RCC 7860 (cell line): Measurements from ENCODE around the gene RAB3A.
A peak's percentile ranks its signal among the peaks of the same experiment; 100 is the strongest.
"Not testable (repeated sequence)": the region's sequence is repeated elsewhere in the genome, so short reads cannot be mapped to it uniquely, and the experiment has no call there.

ENCODE experiments used
- DNase-seq: peaks from one replicate; pipeline ENCODE4 v3.0.0-alpha.2; 2015; ENCODE audit warnings: low spot score
- FAIRE-seq: peaks from 2 replicates; lab custom pipeline; 2012; peaks lifted over from hg19 to GRCh38; lab: Jason Lieb, UNC

RAB3A gene

DNA sequence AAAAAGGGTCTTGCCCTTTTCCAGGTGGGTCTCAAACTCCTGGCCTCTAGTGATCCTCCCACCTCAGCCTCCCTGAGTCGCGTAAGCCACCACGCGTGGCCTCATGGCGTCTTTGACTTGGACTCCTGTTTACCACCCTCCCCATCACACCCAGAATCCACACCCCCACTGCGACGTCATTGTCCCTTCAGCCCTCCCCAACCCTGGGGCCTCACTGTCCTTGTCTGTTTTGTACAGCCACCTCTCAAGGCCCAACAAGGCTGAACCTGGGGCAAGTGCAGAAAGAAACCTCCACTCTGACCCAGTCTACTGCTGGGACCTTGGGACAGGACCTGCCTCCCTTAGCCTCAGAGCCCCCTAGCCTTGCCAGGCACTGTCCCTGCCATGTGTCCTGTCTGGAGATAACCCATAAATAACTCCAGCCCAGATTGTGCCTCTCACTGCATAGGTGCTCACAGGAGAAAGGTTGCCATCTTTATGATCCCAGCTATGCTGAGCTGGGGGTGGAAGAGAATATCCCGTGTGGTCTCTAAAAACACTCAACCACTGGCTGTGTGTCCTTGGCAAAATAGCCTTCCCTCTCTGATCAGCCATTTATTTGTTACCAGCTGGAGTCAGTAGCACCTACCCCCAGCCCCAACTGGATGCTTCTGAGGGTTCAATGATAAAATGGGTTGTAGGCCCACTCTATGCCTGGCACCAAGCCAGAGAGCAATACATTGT, 32.1 kb downstream of the RAB3A start:
- no peak for FAIRE-seq

DNA sequence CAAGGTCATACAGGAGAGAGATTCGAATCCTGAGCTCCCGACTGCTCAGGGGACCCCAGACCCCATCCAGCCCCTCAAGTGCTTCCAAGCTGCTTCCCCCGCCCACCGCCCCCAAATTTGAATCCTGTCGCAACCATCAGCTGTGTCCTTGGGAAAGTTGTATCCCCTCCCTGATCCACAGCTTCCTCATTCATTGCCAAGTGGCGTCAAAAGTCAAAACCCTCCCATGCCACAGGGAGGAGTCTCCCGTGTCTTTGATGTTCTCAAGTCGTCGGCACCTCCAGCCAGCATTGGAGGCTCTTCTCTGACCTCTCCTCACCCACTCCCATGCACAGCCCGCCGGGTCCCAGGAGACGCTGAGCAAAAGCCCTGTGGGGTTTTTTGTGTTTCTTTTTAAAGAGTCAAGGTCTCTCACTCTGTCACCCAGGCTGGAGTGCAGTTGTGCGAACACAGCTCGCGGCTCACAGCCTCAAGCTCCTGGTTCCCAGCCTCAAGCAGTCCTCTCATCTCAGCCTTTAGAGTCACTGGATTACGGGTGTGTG, 33.1 kb downstream of the RAB3A start:
- DNase-seq: no peak
- FAIRE-seq: no peak

More for the DNA sequence above, 32.1 kb downstream of the RAB3A start:
- no peak for DNase-seq

DNA sequence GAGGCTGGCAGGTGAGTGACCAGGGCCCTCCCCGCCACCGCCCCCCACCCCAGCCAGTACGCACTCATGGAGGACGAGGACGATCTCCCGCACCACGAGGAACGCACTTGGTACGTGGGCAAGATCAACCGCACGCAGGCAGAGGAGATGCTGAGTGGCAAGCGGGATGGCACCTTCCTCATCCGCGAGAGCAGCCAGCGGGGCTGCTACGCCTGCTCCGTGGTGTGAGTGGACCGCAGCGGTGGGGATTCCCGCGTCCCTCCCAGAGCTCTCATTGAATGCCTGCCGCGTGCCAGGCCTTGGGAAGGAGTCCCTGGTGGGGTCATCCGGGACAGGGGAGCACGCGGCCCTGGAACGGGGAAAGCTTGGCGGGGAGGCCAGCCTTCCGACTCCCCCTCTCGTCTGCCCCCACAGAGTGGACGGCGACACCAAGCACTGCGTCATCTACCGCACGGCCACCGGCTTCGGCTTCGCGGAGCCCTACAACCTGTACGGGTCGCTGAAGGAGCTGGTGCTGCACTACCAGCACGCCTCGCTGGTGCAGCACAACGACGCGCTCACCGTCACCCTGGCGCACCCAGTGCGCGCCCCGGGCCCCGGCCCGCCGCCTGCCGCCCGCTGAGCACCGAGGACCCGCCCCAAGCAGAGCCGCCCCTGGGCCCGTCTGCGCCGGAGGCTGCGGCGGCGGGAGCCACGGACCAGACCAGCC, 35.0 kb downstream of the RAB3A start:
- FAIRE-seq: no peak
- no peak for DNase-seq

DNA sequence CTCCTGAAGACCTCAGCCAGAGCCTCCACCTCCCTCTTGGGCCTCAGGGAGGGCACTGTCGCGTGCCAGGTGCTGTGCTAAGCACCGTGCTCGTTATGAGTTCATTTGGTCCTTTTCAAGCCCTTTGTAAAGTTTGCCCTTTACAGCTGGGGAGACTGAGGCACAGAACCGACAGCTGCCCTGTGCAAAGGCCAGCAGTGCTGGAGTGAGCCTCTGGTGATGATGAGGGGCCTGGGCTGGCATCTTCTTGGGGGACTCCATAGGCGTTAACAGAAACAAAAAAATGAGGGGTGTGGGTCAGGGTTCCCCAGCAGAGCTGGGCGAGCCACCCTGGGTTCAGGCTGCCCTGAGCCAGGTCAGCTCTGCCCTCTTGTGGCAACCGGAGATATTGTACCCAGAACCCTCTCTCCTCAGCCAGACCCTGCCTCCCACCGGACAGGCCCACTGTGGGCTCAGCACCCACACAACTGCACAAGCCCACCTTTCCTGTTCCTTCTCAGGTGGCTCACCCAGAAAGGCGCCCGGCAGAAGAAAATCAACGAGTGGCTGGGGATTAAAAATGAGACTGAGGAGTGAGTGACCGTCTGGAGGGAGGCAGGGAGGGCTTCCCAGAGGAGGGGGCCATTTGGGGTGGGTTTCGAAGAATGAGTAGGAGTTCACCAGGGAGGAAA, 35.7 kb downstream of the RAB3A start:
- DNase-seq: no peak
- no peak for FAIRE-seq

DNA sequence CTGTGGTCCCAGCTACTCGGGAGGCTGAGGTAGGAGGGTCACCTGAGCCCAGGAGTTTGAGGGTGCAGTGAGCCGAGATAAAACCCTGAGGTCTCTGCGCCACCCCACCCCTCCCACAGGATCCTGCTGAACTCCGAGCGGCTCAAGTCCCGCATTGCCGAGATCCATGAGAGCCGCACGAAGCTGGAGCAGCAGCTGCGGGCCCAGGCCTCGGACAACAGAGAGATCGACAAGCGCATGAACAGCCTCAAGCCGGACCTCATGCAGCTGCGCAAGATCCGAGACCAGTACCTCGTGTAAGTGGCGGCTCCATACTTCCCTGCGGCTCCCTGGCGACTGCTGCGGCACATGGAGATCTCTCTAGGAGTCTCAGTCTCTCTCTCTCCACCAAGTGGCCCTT, 36.8 kb downstream of the RAB3A start:
- no peak for FAIRE-seq
- no peak for DNase-seq

DNA sequence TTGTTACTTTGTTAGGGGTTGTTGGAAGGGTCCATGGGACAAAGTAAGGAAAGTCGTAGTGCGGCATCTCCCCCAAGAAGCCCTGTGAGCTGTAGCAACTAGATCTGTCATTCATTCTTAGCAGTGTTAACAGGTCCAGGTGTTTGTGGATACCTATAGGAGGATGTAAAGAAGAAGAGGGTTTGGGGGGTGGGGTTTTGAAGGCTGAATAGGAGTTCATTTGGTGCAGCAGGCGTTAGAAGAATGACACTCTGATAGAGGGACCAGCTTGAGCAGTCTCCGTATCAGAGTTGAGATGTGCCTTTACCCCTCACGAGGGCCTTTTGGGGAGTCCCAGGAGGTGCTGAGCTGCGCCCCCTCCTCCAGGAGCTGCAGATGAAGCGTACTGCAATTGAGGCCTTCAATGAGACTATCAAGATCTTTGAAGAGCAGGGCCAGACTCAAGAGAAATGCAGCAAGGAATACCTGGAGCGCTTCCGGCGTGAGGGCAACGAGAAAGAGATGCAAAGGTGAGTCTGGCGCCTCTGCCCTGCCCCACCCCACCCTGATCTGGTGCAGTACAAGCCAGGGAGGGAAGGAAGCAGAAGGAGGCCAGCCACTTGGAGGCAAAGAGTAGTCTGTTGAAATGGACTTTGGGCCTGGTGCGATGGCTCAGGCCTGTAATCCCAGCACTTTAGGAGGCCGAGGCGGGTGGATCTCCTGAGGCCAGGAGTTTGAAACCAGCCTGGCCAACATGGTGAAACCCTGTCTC, 37.9 kb downstream of the RAB3A start:
- DNase-seq (no peak), FAIRE-seq (no peak)

DNA sequence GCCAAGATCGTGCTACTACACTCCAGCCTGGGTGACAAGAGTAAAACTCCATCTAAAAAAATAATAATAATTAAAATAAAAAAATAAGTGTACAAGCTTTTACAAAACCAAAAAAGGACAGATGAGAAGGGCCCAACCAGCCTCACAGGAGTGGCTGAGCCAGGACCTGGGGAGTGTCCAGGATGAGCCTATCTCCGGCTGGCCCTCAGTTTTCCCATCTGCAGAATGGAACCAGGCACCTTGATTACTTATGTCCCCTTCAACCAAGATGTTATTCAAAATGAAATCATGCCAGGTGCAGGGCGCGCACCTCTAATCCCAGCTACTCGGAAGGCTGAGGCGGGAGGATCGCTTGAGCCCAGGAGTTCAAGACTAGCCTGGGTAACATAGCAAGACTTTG, 39.8 kb downstream of the RAB3A start:
- FAIRE-seq: no peak
- no peak for DNase-seq

DNA sequence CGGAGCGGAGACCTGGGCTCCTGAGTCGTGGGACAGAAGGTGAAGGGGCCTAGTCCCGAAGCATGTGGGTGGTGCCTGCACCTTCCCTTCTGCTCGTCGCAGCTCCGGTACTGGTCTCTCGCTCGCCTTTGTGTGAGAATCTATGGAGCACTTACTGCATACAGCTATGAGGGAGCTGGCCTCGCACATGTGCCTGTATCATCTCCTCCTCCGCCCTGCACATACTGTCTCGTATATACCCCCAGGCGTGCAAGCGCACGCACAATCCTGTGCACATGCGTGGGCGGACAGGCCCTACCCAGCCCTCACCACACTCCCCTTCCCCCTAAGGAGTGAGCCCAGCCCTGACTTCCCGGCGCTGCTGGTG, 42.2 kb downstream of the RAB3A start:
- DNase-seq (no peak), FAIRE-seq (no peak)

DNA sequence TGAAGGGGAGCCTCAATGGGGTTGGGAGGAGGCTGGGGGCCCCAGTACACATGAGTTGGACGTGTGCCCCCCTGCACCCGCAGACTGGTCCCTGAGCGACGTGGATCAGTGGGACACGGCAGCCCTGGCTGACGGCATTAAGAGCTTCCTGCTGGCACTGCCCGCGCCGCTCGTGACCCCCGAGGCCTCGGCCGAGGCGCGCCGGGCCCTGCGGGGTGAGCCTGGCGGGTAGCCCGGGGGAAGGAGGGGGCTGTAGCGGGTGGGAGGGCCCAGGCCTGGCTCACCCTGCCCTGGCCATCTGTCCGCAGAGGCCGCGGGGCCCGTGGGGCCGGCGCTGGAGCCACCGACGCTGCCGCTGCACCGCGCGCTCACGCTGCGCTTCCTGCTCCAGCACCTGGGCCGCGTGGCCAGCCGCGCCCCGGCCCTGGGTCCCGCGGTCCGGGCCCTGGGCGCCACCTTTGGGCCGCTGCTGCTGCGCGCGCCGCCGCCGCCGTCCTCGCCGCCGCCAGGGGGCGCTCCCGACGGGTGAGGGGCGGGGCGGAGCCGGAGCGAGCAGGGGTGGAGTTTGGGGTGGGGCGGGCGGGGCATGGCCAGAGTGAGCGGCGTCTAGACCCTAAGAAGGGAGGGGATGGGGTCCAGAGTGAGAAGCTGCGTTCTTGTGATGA, 42.7 kb downstream of the RAB3A start:
- FAIRE-seq (no peak), DNase-seq (peak; percentile 17)

DNA sequence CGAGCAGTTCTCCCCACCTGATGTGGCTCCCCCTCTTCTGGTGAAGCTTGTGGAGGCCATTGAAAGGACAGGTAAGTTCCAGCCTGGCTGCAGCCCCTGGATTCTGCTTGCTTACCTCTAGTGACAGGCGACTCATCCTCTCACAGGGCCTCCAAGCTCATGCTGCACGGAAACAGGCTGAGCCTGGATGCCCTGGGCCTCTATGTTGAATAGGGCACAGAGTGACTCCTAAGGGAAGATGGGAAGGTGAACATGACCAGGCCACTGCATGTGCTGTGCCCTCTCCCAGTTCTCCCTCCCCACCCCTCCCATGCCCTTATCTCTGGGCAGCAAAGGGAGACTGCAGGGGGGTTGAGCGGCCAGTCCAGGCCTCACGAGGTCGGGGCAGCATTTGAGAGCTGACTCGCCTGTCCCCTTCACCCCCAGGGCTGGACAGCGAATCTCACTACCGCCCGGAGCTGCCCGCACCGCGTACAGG, 43.3 kb downstream of the RAB3A start:
- DNase-seq (no peak), FAIRE-seq (no peak)

DNA sequence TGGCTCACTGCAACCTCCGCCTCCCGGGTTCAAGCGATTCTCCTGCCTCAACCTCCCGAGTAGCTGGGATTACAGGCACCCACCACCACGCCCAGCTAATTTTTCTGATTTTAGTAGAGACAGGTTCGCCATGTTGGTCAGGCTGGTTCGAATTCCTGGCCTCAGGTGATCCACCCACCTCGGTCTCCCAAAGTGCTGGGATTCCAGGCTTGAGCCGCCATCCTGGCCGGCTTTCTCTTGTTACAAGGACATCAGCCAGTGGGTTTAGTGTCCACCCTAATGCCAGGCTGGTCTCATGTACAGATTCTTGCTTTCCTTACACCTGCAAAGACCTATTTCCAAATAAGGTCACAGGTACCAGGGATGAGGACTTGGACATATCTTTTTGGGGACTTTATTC, 44.0 kb downstream of the RAB3A start:
- FAIRE-seq: no peak

DNA sequence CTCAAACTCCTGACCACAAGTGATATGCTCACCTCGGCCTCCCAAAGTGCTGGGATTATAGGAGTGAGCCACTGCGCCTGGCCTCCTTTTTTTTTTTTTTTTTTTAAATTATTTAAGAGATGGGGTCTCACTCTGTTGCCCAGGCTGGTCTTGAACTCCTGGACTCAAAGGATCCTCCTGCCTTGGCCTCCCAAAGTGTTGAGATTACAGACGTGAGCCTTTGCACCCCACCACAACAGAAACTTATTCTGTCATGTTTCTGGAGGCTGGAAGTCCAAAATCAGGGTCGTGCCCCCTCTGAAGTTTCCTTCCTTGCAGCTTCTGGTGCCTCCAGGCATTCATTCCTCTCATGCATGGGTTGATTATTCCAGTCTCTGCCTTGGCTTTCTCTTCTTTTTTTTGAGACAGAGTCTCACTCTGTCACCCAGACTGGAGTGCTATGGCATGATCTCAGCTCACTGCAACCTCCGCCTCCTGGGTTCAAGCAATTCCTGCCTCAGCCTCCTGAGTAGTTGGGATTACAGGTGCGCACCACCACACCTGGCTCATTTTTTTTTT, 44.7 kb downstream of the RAB3A start:
- not testable (repeated sequence) for DNase-seq, FAIRE-seq

More for the DNA sequence above, 44.0 kb downstream of the RAB3A start:
- DNase-seq: no peak

DNA sequence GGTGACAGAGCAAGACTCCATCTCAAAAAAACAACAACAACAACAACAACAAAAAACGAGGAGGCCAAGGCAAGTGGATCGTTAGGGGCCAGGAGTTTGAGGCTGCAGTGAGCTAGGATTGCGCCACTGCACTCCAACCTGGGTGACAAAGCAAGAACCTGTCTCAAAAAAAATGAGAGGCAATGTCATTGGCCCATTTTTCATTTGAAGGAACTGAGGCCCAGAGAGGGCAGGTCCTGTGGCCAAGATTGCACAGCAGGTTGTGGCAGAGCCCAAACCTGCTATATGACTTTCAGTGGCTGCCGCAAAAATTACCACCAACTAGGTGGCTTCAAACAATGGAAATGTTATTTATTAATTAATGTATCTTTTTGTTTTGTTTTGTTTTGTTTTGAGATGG, 45.4 kb downstream of the RAB3A start:
- FAIRE-seq (no peak), DNase-seq (no peak)

DNA sequence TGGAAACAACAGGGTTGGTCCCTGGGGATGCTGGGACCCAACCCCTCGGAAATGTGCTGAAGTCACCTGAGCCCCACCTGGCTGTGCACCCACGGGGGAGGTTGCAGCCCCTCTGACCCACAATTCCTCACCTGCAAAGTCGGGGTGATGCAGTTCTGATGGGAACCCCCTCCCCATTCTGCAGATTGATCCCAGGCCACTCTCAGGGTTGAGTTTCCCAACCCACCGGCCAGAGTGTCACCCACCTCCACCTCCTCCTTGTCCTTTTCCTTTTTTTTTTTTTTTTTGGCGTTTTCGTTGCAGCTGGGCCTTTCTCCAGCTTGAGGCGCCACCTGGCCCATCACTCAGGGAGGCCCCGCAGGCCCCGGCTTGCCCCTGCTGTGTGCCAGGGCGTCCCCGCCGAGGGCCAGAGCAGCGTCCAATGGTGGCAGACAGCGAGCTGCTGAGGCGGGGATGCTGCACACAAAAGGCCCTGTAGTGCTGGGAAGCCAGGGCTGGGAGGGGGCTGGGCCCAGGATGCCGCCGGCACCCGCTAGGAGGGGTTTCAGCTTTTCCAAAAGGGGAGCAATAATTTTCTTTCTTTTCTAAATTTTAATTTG, 46.3 kb downstream of the RAB3A start:
- FAIRE-seq (no peak), DNase-seq (no peak)

DNA sequence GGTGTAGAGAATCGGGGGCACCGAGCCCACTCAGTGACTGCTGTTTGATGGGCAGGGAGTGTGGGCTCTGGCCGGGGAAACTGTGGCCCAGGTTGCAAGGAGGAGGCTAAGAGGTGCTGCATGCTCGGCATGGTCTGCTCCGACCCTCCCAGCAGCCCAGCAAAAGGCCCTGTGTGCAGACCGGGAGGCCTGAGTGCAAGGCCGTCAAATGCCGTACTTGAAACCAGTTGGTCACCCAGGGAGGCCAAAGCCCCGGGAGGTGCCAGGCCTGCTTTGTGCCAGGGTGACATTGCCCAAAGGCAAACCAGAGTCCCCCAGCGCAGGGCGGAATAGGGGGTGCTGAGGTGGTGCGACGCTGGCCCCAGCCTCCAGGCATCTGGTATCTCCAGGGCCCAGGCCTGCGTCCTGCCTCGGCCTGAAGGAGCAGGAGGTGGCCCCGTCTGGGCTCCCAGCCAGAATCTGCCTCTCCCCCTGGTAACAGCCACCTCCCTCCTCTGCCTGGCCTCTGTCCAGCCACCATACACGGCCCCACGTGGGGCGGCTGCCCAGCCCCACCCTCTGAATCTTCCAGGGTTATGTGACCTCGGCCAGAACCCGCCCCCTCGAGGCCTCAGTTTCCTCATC, 46.9 kb downstream of the RAB3A start:
- FAIRE-seq: no peak
- DNase-seq: peak; percentile 53

DNA sequence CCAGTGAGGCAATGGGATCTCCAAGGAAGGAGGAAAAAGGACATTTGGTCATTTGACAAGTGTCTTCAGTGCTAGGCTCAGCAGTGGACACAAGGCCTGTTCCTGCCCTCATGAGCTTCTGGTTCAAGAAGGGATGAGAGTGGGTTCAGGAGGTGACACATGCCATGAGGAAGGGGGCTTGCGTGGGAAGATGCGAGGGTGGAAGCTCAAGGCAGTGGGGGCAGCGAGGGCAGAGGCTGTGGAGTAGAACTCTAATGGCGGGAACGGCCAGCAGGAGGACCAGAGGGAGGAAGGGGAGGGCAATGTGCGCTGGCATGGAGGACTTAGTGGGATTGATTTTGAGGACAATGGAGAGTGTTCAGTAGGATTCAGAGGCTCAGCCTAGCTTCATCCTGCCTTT, 47.6 kb downstream of the RAB3A start:
- FAIRE-seq: no peak
- no peak for DNase-seq

DNA sequence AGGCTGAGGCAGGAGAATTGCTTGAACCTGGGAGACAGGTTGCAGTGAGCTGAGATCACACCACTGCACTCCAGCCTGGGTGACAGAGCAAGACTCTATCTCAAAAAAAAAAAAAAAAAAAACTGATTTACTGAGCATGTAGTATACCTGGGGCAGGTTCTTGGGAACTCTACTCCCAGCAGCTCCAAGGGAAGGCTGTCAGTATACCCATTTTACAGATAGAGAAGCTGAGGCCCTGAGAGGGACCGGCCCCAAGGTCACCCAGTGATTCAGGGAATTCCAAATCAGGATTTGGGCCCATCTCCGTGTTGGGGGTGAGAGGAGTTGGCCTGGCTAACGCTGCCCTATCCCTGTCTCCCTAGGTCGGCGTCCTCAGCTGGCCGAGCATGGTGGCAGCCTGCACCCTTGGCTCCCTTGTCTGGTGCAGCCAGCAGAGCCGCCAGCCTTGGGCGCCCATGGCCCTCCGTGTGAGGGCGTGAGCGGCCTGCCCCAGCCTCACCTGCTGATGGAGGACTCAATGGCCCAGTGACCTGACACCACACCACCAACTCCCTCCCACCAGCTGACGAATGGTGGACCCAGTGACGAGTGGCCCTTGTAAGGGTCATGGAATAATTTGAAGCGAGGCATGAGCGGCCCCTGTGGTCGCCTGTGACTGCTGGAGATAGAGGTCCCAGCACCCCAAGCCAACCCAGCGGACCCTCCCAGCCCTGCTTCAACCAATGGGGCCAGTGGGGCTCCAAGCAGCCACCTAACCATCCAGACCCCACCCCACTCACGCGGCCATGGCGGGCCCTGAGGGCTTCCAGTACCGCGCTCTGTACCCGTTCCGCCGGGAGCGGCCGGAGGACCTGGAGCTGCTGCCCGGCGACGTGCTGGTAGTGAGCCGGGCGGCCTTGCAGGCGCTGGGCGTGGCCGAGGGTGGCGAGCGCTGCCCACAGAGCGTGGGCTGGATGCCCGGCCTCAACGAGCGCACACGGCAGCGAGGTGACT, 48.5 kb downstream of the RAB3A start:
- FAIRE-seq (no peak), DNase-seq (no peak)

DNA sequence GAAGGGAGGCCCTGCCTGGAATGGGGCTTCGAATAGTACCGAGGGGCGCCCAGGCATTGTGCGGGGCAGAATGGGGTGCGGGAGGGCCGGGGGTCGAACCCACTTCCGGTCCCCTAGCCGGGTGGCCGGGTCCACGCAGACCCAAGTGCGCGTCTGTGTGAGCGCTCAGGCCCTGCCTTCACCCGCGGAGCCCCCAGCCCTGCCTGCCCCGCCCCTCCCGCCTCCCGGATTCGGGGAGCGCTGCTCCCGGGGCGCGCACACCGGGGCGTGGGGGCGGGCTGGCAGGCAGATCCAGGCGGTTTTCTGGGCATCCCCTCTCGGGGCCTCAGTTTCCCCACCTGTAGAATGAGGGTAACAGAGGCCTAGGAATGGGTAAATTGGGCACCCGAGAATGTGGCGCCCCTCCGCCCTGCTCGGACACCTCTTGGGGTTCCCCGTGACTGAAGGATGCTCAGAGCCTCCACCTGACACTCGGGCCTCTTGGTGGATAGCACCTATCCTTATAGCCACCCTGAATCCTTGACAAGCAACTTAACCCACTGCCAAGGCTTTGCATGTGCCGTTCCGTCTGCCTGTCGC, 50.2 kb downstream of the RAB3A start:
- DNase-seq (no peak), FAIRE-seq (no peak)
